Lower lobe of right lung (tissue), 2 donors: ENCODE measurements around the gene PACS2. TPM values are rescaled to one million over a fixed set of nuclear protein-coding genes. Genes with fewer than 3 reads are reported as not detected.
"Not testable (repeated sequence)": the region's sequence is repeated elsewhere in the genome, so short reads cannot be mapped to it uniquely, and the experiment has no call there.

Experiments used
- ATAC-seq, 2 donors: fragments of 200-7000 bp; cut with Tn5 transposase; one replicate each; pipeline ENCODE4 v1.9.1; 2020 to 2022; ENCODE audit warnings: mild to moderate bottlenecking in 2 of 2, moderate library complexity in 2 of 2
- DNase-seq: peaks from one replicate; pipeline ENCODE4 v3.0.0-alpha.2; 2020
- H3K27ac ChIP-seq: fragments of 200-600 bp; one replicate; pipeline ENCODE4 v1.8.0; 2022
- H3K27me3 ChIP-seq: fragments of 200-600 bp; one replicate; pipeline ENCODE4 v1.8.0; 2022; ENCODE audit warnings: low read depth
- H3K36me3 ChIP-seq: fragments of 200-600 bp; one replicate; pipeline ENCODE4 v1.8.0; 2022; ENCODE audit warnings: mild to moderate bottlenecking
- H3K4me1 ChIP-seq: fragments of 200-600 bp; one replicate; pipeline ENCODE4 v1.8.0; 2022
- H3K4me3 ChIP-seq: fragments of 200-600 bp; one replicate; pipeline ENCODE4 v1.8.0; 2022; ENCODE audit warnings: mild to moderate bottlenecking
- H3K9me3 ChIP-seq: fragments of 200-600 bp; one replicate; pipeline ENCODE4 v1.8.0; 2022
- CTCF ChIP-seq: fragments of 200-600 bp; IDR thresholded peaks from one replicate; pipeline ENCODE4 v1.8.0; 2022; ENCODE audit warnings: antibody characterized with exemption, mild to moderate bottlenecking
- intact Hi-C: fragments of 100-400 bp; cut with DNase I; formaldehyde crosslinking; loops from one replicate; pipeline ENCODE4 v1.11.0; 2022
- total RNA-seq: library from RNA; stranded (reverse); fragmentation: NEBNext Ultra II Directional; extraction: Animal tissue kit (Norgen Biotek cat#: 25700); gene quantifications from one replicate; pipeline ENCODE4 v1.2.1, GENCODE V29; 2021
- donor health status: DM: no; HTN: yes; CAD: no; lungs with severe emphysema.

PACS2 gene
- total RNA-seq, 1 donor from 2014 or later = 79.7 TPM

- no peak for TF ChIP-seq CTCF
- Histone ChIP-seq H3K27ac (no peak overlapping the region), H3K36me3 (peaks cover 40% of the 10 kb centered on the region), H3K27me3 (no peaks in the 10 kb centered on the region), H3K4me3 (no peak overlapping the region), H3K4me1 (no peaks in the 10 kb centered on the region), H3K9me3 (no peaks in the 10 kb centered on the region)
- ATAC-seq = peak; percentile 6 to 25
- intact Hi-C loops = no loop called here
- no peak for DNase-seq
Measured at GRCh38 chr14:105358140-105358846, 43.7 kb downstream of the PACS2 start.

DNA sequence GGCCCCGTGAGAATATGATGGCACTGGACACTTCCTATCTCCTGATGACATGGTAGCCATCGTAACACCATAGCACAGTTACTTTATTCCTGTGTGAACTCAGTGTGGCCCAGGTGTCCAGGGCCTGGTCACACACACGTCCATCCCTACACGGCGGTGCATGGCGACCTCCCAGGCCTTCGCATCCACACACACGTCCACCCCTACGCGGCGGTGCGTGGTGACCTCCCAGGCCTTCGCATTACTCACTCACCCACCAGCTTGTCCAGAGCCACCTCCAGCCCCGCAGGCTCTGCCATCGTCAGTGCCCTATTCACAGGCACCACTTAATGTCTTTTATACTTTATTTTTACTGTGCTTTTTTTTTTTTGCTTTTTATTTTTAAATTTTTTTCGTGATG, 44.4 kb downstream of the PACS2 start:
- H3K9me3 ChIP-seq = no peaks in the 10 kb centered on the region
- no peak for TF ChIP-seq CTCF
- H3K4me1 ChIP-seq = no peaks in the 10 kb centered on the region
- DNase-seq = no peak
- peaks cover 40% of the 10 kb centered on the region for H3K36me3 ChIP-seq
- intact Hi-C loops = no loop called here
- H3K4me3 ChIP-seq = no peak overlapping the region
- ATAC-seq = no peak
- no peak overlapping the region for H3K27ac ChIP-seq
- no peaks in the 10 kb centered on the region for H3K27me3 ChIP-seq

GRCh38 chr14:105361412-105361811, 46.9 kb downstream of the PACS2 start:
- H3K27me3 ChIP-seq, H3K4me3 ChIP-seq, ATAC-seq, H3K4me1 ChIP-seq, H3K27ac ChIP-seq, H3K9me3 ChIP-seq, intact Hi-C loops, DNase-seq: not testable (repeated sequence)
- peaks cover 17% of the 10 kb centered on the region for H3K36me3 ChIP-seq

DNA sequence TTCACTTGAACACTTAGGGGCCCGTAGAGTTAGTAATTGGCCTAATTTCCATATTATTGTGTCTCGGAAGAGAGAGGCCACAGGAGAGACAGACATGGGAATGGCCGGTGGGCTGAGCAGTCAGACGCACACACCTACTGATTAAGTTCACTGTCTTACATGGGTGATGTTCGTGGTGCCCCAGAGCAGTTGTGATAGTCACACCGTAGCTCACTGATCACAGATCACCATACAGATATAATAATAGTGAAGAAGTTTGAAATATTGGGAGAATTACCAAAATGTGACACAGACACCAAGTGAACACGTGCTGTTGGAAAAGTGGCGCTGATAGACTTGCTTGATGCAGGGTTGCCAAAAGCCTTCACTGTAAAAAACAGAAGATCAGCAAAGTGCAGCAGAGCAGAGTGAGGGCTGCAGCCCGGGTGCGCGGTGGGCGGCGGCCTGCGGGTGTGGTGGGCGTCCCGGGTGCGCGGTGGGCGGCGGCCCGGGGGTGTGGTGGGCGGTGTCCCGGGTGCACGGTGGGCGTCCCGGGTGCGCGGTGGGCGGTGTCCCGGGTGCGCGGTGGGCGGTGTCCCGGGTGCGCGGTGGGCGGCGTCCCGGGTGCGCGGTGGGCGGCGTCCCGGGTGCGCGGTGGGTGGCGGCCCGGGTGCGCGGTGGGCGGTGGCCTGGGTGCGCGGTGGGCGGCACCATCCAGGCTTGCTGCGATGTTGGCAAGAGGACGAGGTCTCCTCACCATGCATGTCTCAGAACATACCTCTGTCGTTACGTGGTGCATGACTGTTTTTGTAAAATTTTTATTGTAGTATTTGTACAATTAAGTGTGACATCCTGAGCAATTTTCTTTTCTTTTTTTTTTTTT, 49.5 kb downstream of the PACS2 start:
- no peak for TF ChIP-seq CTCF
- H3K27ac ChIP-seq = no peak overlapping the region
- no peaks in the 10 kb centered on the region for H3K27me3 ChIP-seq
- H3K4me3 ChIP-seq = no peak overlapping the region
- peaks cover 31% of the 10 kb centered on the region for H3K36me3 ChIP-seq
- intact Hi-C loops = no loop called here
- ATAC-seq = peak in 1 of 2 donors; percentile 31
- peak; percentile 47 for DNase-seq
- H3K9me3 ChIP-seq = no peaks in the 10 kb centered on the region
- H3K4me1 ChIP-seq = peaks cover 7% of the 10 kb centered on the region

GRCh38 chr14:105365101-105365500, 50.6 kb downstream of the PACS2 start:
- Histone ChIP-seq H3K27ac (no peak overlapping the region), H3K4me3 (no peak overlapping the region), H3K27me3 (no peaks in the 10 kb centered on the region), H3K4me1 (peaks cover 7% of the 10 kb centered on the region), H3K9me3 (no peaks in the 10 kb centered on the region), H3K36me3 (peaks cover 38% of the 10 kb centered on the region)
- TF ChIP-seq CTCF = no peak
- intact Hi-C loops = no loop called here
- ATAC-seq (peak in 1 of 2 donors; percentile 6), DNase-seq (no peak)

DNA sequence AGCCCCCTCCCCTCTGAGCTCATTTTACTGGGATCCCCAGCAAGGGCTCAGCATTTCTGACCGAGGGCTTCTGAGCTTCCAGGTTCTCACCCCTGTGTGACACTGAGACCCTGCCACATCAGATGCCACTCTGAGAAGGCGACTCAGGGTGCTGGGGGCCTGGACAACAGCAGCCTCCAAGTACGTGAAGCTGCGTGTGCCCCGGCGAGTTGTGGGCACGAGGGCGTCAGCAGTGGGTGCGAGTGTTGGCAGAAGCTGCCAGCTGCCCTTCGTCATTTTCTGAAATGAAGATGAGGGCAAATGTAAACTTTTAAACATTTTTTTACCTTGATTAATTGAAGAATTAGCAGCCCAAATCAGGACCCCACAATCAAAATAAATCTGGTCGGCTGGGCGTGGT, 51.1 kb downstream of the PACS2 start:
- TF ChIP-seq CTCF = no peak
- no peaks in the 10 kb centered on the region for H3K9me3 ChIP-seq
- H3K4me3 ChIP-seq = no peak overlapping the region
- DNase-seq (peak; percentile 29), ATAC-seq (no peak)
- H3K27me3 ChIP-seq = no peaks in the 10 kb centered on the region
- peaks cover 7% of the 10 kb centered on the region for H3K4me1 ChIP-seq
- peaks cover 35% of the 10 kb centered on the region for H3K36me3 ChIP-seq
- intact Hi-C loops = no loop called here
- no peak overlapping the region for H3K27ac ChIP-seq
